NB4 (cell line): ENCODE measurements around the gene DUSP22.

Experiments used
- MYC ChIP-seq: IDR thresholded peaks from 2 replicates; pipeline ENCODE4 v1.6.1; 2011; ENCODE audit warnings: low read depth, low read length
- POLR2A ChIP-seq: IDR thresholded peaks from 2 replicates; pipeline ENCODE4 v1.6.1; 2011; ENCODE audit warnings: mild to moderate bottlenecking; ENCODE audit not compliant: insufficient read length; ENCODE audit errors: extremely low read depth
- TF ChIP-seq, protein P1 (sequence below): IDR thresholded peaks from one replicate; pipeline ENCODE4 v1.5.1; 2012; ENCODE audit warnings: low read depth, low read length

DNA sequence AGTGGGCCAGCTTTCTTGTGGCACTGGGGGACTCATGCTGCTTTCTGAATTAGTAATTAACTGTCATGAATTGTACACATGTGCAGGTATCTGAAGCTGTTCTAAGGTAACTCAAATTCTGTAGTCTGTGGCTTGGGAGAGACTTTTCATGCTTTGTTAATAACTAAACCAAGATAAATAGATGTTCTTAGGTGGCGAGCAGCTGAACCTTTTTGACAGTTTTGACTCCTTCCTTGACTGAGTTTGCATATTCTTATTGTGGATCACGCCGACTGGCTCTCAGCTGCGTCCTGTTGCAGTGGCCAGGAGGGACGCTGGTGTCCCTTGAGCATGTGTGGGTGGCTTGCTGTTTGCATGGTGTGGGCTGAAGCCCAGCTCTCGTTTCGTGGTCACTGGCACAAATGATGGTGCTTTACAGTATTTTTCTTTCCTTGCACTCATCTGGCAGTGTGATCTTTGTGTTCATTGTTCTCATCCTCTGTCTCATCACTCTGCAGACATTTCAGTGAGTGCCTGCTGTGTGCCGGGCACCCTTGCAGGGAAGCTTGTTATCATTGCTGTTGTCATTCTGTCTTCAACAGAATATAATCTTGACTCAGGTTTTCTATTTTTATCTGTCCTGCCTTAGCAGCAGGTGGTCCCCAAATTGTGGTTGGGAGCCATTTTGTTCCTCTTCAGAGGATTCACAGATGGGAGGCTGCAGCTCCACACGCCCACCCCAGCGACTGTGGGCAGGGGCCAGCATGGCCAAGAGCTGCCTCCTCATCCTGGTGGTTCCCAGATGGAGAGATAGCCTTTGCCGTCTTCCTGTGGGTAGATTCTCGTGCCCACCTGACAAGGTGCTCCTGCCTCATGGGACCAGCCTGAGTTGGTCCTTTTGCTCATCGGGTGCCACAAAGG lies 39.6 kb downstream of the DUSP22 start:
- TF ChIP-seq POLR2A (no peak), MYC (no peak)
- TF ChIP-seq, protein P1, sequence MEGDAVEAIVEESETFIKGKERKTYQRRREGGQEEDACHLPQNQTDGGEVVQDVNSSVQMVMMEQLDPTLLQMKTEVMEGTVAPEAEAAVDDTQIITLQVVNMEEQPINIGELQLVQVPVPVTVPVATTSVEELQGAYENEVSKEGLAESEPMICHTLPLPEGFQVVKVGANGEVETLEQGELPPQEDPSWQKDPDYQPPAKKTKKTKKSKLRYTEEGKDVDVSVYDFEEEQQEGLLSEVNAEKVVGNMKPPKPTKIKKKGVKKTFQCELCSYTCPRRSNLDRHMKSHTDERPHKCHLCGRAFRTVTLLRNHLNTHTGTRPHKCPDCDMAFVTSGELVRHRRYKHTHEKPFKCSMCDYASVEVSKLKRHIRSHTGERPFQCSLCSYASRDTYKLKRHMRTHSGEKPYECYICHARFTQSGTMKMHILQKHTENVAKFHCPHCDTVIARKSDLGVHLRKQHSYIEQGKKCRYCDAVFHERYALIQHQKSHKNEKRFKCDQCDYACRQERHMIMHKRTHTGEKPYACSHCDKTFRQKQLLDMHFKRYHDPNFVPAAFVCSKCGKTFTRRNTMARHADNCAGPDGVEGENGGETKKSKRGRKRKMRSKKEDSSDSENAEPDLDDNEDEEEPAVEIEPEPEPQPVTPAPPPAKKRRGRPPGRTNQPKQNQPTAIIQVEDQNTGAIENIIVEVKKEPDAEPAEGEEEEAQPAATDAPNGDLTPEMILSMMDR = no peak
